EL (cell line): ENCODE data around the gene WNT4.
A peak's percentile ranks its signal among the peaks of the same experiment; 100 is the strongest.

Source experiments
- DNase-seq: peaks from one replicate; pipeline ENCODE4 v3.0.0-alpha.2; 2016

Gene WNT4

DNA sequence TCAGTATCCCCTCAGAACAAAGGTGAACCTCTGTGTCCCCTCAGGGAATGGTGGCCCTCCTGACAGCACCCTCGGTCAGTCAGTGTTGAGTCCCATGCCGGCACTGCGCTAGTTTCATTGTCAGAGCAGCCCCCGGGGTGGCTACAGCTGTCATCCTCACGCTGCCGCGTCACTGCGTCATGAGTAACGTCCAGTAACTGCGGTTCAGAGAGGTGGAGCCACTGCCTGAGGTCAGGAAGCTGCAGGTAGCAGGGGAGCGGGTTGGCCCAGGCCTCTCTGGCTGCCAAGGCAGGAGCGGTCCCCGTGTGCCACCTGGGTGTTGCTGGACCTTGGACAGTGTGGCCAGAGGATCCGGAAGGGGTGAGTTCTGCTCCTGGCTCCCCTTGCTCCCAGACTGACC lies 20.2 kb upstream of the WNT4 start:
- no peak for DNase-seq

DNA sequence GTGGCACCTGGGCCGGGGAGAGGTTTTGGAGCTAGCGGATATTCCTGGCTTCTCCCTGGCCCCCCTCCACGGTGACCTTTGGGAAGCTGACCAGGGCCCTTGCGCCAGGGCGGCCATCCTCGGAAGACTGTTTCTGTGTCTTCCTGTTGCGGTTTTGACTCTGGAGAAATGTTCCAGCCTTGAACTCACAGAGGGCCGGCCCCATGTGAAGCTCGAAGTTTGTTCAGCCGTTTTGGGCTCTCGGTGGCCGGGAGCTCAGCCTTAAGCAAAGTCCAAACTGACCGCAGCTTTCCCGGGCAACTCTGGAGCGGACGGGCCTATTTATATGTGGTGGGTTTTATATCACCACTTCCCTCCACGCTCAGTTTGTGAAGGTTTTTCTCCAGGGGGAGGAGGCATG lies 17.0 kb upstream of the WNT4 start:
- DNase-seq, result no peak

DNA sequence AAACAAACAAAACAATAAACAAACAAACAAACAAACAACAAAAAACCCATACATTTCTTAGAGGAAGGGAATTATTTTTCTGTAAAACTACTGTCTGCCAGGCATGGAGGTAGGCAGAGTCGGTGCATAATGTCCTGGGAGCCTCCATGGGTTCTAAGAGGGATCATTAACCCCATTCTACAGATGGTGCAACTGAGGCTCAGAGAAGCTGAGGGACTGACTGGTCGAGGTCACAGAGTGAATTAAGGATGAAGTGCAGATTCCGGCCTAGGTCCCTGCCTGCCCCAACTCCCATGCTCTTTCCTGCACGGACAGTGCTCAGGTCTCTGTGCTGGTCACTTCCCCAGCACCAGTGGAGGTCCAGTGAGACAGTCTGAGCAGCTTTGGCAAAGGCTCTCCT lies 15.8 kb upstream of the WNT4 start:
- no peak for DNase-seq

DNA sequence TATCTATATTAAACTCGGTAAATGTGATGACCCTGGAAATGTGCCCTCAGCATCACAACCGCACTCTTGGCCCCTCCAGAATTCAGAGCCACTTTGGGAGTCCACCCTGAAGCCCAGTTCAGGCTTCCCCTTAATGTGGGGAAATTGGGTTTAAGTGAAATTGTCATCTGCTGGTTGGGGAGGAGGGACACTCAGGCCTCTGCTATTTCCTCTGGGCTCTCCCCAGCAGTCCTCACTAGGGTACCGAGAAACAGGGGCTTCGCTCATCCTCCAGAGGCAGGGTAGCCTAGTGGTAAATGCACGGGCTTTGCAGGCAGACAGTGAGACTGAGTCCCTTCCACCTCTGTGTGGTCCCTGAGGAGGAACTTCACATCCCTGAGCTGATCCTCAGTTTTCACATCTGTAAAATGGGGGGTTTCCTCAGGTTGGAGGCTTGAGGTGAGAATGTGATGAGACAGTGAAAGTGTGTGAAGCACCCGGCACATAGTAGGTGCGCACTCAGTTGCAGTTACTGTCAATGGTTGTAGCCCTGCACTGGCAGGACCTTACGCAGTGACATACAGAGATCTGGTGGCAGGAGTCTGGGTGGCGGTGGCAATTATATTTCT lies 14.6 kb upstream of the WNT4 start:
- no peak for DNase-seq

DNA sequence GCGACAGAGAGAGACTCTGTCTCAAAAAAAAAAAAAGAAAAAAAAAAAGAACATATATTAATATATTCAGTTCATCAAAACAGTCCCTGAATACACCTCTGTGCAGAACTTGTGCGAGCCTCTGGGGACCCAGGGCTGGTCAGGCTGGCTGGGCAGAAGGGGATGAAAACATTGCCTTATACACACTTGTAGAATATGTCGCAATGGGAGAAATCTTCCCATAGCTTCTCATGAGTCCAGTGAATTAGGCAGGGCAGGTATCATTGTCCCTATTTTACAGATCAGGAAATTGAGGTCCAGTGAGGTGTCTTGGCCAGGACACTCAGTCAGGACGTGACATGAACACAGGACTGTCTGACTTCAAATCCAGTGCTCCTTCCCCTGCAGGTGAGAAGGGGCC lies 12.6 kb upstream of the WNT4 start:
- no peak for DNase-seq

DNA sequence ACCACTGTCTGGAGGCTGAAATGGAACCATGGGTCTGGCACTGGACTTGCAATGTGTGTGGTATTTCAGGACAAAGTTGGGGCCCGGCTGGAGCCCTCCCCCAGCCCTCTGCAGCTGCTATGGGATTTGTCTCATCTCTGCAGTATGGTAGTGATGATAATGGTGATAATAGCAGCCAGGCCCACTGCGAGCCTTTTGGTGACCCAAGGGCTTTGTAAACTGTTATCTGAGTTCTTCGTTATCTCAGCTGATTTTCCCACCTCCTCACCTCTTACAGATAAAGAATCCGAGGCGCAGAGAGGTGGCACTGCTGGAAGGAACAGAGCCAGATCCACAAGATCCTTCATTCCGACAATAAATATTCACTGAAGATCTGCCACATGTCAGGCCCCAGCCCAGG lies 11.7 kb upstream of the WNT4 start:
- DNase-seq, result no peak

DNA sequence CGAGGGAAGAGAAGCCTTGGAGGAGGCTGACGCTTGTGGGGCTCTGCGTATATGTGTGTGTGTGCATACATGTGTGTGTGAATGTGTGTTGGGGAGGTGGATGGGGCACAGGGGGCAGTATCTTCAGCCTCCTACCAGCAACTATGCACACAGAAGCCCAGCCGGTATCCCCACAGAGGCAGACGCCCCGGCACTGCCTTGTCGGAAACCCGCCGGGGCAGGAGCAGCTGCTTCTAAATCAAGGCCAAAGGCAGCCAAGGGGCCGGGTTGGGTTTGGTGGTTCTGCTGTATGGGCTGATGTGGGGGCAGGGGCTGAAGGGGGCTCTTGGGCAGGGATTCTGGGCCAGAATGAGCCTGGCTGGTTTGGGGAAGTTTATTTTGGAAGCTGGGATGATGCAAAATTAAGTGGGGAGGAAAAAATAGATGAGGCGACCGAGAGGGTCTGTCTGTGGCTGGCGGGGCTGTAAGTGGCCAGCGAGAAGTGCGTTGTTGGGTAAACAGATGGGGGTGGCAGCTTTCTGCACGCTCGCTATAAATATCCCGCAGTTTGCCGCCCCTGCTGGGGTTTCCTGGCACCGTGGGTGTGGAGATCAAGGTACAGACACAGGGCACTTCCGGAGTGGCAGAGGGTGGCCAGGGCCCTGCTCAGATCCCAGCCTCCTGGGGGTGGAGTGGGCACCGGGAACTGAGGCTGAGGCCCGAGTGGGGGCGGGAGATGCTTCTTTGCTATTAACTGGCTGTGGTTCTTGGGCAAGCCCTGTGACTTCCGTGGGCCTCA lies 11.0 kb upstream of the WNT4 start:
- DNase-seq, result no peak

DNA sequence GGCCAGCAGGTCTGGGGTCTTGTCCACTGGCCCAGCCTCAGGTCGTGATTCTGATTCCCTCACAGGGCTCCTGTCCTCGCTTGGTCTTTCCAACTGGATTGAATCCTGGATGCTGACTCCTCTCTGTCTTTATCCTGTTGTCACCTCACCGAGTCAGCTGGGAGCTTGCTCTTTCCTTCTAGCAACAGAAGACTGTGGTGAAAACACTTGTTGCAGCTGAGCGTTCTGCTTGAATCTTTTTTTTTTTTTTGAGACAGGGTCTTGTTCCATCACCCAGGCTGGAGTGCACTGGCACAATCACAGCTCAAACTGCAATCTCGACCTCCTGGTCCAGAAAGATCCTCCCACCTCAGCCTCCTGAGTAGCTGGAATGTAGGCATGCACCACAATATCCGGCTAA lies 8.0 kb upstream of the WNT4 start:
- no peak for DNase-seq

DNA sequence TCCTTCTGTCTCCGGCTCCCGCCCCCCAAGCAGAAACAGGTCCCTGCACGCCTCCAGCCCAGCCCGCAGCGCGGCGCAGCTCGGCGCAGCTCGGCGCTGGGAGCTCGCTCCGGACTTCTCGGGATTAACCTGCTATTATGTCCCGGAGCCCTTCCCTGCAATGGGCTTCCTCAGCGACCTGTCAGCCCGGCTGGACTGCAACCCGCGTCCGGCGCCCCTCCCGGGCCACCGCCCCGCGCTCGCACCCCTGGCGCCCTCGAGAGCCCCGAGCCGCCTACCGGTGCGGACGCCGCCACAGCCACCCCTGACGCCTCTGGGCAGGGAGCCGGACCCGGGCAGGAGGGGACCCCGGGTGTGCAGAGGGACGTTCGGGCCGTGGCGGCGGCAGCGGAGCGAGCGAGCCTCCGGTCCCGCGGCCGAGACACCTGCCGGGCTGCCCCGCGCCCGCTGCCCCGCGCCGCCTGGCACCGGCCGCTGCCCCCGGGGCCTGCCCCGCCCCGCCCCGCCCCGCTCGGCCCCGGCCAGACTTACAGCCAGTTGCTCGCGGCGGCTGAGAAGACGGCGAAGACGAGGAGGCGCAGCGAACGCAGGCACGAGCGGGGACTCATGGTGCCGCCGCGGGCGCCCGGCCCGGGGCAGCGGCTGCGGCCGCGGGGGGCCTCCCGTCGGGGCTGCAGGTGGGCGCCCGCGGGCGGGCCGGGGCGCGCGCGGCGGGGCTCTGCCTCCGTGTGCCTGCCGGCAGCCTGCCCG lies 407 bp downstream of the WNT4 start:
- peak; percentile 31 for DNase-seq

DNA sequence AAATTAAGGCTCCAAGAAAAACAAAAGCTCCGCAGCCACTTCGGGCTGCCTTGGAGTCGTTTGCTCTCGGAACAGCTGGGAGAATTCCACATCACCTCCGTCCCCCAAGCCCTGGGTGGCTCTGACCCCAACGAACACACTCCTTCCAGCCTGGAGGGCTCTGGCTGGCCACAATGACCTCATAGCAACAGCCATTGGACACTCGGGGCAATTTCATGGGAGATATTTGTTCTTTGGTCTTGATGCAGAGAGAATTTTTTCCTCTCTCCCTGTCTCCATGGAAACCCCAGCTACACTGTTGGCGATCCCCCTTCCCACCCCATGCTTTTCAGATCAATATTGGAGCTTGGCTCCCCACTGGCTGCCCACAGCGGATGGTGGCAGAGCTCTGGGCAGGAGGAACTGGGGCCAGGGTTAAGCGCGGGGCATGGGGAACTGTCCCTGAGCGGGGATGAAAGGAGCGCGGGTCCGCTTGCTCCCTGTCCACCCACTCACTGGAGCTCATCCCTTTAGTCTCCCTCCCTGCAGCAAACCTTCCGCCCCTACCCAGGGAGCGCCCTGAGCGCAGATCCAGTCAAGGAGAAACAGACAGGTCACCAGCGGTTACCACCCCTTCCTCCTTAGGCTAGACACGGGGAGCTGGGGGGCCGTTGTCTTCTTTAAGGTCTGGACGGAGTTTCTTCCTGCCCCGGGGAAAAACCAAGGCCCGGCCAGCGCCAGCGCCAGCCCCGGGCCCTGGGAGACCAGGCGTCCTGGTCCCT lies 1.2 kb downstream of the WNT4 start:
- no peak for DNase-seq

DNA sequence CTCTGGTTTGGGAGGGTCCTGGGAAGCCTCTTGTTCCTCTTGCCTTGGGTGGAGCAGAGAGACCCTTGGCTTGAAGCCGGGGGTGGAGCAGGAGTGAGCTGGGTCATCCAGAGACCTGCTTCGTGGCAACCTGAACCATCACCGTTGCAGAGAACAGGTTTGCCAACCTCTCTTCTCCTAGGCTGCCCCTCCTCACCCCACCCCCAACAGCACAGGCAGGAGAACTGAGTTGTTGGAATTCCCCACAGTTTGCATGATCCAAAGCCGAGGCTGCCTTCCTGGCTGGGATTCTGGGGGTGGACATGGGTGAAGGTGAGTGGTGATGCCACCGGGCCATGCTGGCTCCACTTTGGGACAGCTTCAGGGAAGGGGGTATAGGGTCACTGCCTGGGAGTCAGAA lies 2.2 kb downstream of the WNT4 start:
- no peak for DNase-seq

DNA sequence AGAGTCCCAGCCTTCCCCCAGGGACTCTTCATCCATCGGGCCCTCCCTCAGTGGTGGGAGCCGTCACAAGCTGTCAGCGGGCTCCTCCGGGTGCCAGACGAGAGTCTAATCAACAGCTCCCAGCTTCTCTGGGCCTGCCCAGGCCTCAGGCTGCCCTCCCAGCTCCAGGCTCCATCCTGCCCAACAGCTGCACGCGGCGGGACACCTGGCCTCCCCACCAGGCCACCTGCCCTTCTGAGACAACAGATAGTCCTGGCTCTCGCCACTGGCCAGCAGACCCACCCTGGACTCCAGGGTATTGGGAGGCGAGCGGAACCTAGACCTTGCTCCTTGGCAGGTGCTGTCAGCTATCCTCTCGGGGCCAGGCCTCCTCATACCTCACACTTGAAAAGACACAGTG lies 3.1 kb downstream of the WNT4 start:
- no peak for DNase-seq

DNA sequence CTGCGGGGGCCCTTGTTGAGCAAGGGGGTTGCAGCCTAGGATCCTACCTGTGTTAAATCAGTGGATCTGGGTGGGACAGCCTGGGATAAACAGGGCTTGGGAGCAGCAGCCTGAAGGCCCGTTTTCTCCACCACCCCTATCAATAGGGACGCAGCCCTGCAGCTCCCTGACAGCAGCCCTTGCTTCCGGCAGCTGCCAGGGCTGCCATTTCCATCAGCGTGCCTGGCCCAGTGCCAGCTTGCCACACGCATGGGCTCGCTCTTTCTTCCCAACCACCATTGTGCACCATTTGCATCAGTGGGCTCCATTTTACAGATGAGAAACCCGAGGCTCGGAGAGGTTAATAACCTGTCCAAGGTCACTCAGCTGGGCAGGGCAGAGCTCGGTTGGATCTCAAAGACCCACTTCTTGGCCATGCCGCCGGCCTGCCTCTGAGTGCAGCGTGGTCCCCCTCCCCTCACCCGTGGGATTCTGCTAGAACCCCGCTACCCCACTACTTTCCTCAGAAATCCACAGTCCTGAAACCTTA lies 3.8 kb downstream of the WNT4 start:
- DNase-seq, result no peak

DNA sequence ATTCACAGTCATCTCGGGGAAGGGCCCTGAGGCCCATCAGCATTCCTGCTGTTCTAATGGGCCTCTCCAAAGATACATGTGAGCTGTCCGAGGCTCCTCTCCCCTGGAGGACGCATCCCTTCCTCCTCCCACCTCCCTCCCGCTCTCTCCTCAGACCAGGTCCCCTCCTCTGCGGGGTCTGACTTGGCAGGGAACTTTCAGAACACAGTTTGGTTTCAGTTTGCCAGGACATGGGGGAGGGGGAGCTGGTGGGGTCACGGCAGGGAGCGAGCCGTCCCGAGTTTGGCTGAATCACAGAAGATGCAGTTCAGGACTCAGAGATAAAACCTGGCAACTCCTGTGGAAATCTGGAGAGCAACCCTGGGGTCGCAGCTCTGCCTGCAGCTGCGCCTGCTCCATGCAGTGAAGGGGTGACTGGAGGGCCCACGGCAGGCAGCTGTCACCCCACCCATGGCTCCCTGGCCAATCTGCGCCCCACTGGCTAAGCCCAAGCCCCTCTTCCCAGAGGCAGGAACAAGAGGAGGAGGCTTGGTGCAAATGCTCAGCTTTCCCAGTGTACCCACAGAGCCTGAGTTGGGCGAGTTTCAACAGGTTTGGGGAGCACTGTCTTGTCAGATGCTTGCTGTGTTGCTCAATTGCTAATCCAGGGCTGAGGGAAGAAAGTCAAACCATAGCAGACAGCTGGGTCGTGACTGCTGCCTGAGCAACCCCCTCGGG lies 5.7 kb downstream of the WNT4 start:
- DNase-seq, result no peak

DNA sequence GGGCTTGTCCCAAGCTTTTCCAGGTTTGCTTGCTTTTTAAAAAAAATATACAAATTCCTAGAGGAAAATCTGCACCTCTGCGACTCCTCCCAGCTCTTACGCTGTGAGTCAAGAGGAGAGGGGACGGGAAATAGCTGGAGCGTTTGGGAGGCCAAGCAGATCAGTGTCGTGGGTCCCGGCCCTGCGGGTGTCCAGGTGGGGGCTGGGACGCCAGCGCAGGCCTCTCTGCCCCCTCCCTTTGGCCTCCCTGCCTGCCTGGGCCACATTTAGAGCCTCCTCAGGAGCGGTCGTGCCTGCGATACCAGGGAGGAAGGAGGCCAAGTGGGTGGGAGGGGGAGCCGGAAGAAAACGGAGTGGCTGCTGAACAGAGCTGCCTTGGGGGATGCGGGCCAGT lies 9.0 kb downstream of the WNT4 start:
- no peak for DNase-seq

DNA sequence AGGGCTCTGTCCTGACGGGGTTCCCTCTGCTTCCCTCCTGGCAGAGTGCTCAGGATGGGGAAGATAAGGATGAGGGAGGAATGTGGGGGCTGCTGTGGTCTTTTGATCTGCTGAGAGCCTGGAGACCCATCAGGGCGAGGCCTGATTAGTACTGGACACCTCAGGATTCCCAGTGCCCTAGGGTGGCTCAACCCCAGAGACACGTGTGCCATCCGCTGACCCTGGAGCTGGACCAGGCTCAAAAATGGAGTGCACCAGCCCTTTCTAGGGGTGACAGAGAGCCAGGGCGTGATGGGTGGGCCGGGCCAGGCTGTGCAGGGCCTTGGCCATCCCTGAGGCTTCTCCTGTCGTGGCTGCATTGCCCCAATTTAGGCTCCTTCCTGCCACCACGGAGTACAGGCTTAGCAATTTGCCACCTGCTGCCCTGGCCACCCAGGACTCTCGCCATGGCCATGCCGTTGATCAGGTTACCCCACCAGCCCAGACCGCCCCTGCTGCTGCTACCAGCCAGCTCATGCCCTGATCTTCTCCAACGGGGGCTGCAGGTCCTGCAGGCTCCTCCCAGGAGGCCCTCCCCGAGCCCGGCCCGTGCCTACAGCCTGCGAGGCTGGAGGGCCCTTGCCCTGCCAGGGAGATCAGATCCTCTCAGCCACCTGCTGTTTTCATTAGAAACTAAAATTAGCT lies 9.5 kb downstream of the WNT4 start:
- no peak for DNase-seq

DNA sequence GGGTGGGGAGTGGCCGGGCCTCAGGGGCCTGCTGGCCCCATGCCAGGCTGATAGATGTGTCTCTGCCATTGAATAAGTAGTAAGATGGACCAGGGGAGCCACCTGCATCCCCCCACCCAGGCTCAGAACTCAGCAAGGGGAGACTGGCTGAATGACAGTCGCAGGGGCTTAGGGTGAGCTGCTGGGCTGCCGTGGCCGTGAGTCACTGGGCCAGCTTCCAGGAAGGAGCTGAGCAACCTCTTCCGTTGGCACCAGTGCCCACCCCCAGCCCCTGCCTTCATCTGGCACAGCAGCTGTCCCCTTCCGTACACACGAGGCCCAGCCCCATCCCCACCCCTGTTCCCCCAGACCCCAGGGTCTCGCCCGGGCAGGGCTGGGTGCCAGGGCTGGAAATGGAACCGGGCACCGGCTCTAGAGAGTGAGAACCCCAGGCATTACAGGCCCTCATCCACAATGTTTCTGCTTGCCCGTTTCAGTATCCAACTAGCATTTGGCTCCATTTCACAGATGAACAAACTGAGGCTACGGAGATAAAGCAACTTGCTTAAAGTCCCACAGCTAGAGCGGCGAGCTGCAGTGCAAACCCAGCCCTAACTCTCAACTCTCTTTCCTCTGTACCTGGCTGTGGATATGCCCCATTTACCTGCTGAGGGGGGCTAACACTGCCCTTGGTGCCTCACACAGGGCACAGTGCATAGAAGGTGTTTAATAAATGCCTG lies 10.2 kb downstream of the WNT4 start:
- DNase-seq, result peak; percentile 78

DNA sequence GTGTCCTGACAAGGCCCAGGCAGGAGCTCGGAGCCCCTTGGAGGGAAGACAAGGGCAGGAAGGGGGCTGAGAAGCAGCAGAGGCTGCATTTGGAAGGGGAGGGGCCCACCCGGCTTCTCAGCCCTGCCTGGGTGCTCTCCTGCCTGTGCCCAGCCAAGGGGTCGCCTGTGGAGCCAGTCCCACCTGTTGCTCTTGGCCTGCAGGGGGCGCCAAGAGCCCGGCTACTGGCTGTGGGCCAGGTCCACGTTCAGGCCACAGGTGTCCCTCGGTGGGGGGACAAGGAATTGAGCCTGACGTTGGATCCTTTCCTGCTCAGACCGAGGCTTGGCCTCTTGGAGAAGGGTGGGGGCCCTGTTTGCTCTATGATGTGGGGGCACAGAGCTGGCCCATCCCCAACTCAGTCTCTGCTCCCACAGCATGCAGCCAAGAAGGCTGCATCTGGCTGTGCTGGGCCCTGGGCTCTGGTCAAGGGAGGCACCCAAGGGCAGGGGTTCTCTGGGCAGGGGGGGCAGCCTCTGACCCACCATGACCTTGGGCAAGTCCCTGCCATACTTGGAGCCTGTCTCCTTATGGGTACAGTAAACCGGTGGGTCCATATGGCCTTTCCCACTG lies 10.9 kb downstream of the WNT4 start:
- peak; percentile 30 for DNase-seq

DNA sequence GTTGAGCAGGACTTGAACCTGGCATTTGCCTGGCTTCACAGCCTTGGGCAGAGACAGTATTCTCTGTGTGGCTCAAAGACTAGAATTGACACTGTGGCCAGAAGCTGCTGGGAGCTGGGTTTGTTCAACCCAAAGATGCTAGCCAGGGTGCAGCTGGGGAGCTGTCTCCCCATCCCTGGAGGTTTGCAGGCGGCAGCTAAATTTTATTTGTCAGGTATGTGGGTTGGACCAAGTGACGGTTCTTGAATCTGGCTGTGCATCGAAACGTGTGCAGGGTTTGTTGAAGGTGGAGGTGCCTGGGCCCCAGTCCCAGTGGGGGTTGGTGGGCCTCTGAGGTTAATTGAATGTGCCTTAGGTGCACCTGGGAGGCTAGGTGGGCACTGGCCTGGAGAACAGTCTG lies 11.8 kb downstream of the WNT4 start:
- DNase-seq, result no peak

DNA sequence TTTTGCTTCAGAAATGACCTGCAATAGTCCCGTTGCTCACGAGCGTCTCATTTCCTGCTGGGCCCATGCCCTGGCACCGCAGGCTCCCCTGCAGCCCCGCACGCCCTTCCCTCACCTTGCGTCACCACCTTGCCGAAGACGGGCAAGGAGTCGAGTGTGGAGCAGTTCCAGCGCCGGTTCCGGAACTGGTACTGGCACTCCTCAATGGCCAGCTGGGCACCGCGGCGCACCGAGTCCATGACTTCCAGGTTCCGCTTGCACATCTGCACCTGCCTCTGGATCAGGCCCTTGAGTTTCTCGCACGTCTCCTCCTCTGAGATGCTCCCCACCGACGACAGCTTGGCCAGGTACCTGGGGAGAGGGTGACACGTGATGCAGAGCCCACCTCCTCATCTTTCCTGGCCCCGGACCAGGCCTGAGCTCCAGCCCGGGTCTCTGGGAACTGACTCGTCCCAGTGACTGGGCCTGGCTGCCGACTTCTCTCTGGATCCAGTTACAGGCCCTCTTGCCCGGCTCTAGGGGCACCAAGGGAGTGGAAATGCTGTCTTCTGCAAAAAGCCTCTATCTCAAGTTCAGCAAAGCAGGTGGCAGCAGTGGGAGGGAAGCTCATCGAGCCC lies 13.3 kb downstream of the WNT4 start:
- DNase-seq, result no peak
